HCT116 (cell line): ENCODE data around the gene EGFR. TPM values are rescaled to one million over a fixed set of nuclear protein-coding genes. Genes with fewer than 3 reads are reported as not detected.

ENCODE experiments used
- ATAC-seq: fragments of 200-7000 bp; cut with Tn5 transposase; 2 replicates; pipeline ENCODE4 v1.9.1; 2020; ENCODE audit warnings: mild to moderate bottlenecking, moderate library complexity
- BruUV-seq: library from RNA; stranded (reverse); fragments of 400-500 nt; replicated peaks from 2 replicates; lab custom pipeline; 2021; lab: Mats Ljungman, UMichigan
- CTCF ChIA-PET: fragments of 300-600 bp; sonication (Branson Sonifier 250); formaldehyde crosslinking; loops from one replicate; lab custom pipeline; 2021; ENCODE audit warnings: antibody characterized with exemption; lab: Charles Lee
- POLR2A ChIA-PET: fragments of 300-600, 350-600 bp; sonication (Branson Sonifier 250); formaldehyde crosslinking; loops from one replicate; lab custom pipeline; 2021; ENCODE audit warnings: antibody characterized with exemption; lab: Charles Lee
- RAD21 ChIA-PET, 2 experiments: fragments of 300-600 bp; sonication (Branson Sonifier 250); formaldehyde crosslinking; loops; one replicate each; lab custom pipeline; 2023; ENCODE audit warnings: low total read pairs in 2 of 2; ENCODE audit not compliant: uncharacterized antibody in 2 of 2, unreplicated experiment in 2 of 2, low non-redundant PET in 1 of 2; lab: Charles Lee
- DNase-seq: peaks from one replicate; pipeline ENCODE4 v3.0.0-alpha.2; 2010; ENCODE audit warnings: low read depth, low spot score
- H2AFZ ChIP-seq: fragments of 200-600 bp; shearing (Covaris generic), sonication (generic); 2 replicates; pipeline ENCODE4 v1.6.1; 2017; ENCODE audit warnings: low read depth, mixed run types, mixed read lengths, antibody characterized with exemption, low read length; ENCODE audit not compliant: poor library complexity, severe bottlenecking
- H3K27ac ChIP-seq: 2 replicates; pipeline ENCODE4 v1.5.1; 2012; ENCODE audit warnings: low read depth, low read length
- H3K27me3 ChIP-seq: fragments of 200-600 bp; sonication (generic); 2 replicates; pipeline ENCODE4 v1.6.1; 2016; ENCODE audit warnings: mixed run types, low read length, mixed read lengths; ENCODE audit not compliant: insufficient read depth
- H3K36me3 ChIP-seq, 2 experiments: fragments of 200-500 bp in 1 of 2; fragments of 200-600 bp in 1 of 2; sonication (Bioruptor generic) in 1 of 2; sonication (generic) in 1 of 2; 2 replicates each; pipeline versions ENCODE4 v1.5.1 to v1.6.1; 2014 to 2016; ENCODE audit warnings: low read length in 2 of 2, inconsistent platforms in 1 of 2, mixed read lengths in 1 of 2, mixed run types in 1 of 2; ENCODE audit not compliant: insufficient read depth in 2 of 2, control insufficient read depth in 1 of 2
- H3K4me1 ChIP-seq, 2 experiments: fragments of 200-600 bp in 1 of 2; sonication (generic) in 1 of 2; 2 replicates each; pipeline versions ENCODE4 v1.5.1 to v1.6.1; 2012 to 2017; ENCODE audit warnings: low read length in 2 of 2, inconsistent platforms in 1 of 2, mild to moderate bottlenecking in 1 of 2, mixed read lengths in 1 of 2, mixed run types in 1 of 2, moderate library complexity in 1 of 2; ENCODE audit not compliant: insufficient read depth in 2 of 2, control insufficient read depth in 1 of 2
- H3K4me2 ChIP-seq: fragments of 200-600 bp; sonication (generic); 2 replicates; pipeline ENCODE4 v1.6.1; 2017; ENCODE audit warnings: mixed run types, low read length, mixed read lengths
- H3K4me3 ChIP-seq, 2 experiments: fragments of 200-600 bp in 1 of 2; sonication (generic) in 1 of 2; replicated peaks in 1 of 2; 2 replicates each; pipeline ENCODE4 v1.5.1; 2011 to 2016; ENCODE audit warnings: low read length in 2 of 2, control low read depth in 1 of 2, low read depth in 1 of 2, mild to moderate bottlenecking in 1 of 2, mixed read lengths in 1 of 2, mixed run types in 1 of 2
- H3K79me2 ChIP-seq: fragments of 200-600 bp; sonication (generic); 2 replicates; pipeline ENCODE4 v1.6.1; 2017; ENCODE audit warnings: mild to moderate bottlenecking, mixed run types, low read length, moderate library complexity, mixed read lengths; ENCODE audit not compliant: insufficient read depth
- H3K9ac ChIP-seq: fragments of 200-600 bp; sonication (generic); 2 replicates; pipeline ENCODE4 v1.6.1; 2016; ENCODE audit warnings: low read length, mixed read lengths
- H3K9me2 ChIP-seq: fragments of 200-600 bp; sonication (generic), shearing (Covaris generic); 2 replicates; pipeline ENCODE4 v1.6.1; 2017; ENCODE audit warnings: mixed run types, mild to moderate bottlenecking, moderate library complexity; ENCODE audit not compliant: insufficient read depth
- H3K9me3 ChIP-seq, 2 experiments: fragments of 200-500 bp in 1 of 2; fragments of 200-600 bp in 1 of 2; sonication (Bioruptor generic) in 1 of 2; sonication (generic) in 1 of 2; 2 replicates each; pipeline ENCODE4 v1.6.1; 2014 to 2017; ENCODE audit warnings: low read length in 2 of 2, mixed read lengths in 2 of 2, inconsistent platforms in 1 of 2, low read depth in 1 of 2, mild to moderate bottlenecking in 1 of 2, mixed run types in 1 of 2, moderate library complexity in 1 of 2; ENCODE audit not compliant: control insufficient read depth in 1 of 2, insufficient read depth in 1 of 2
- H4K20me1 ChIP-seq: fragments of 200-600 bp; sonication (generic), shearing (Covaris generic); 2 replicates; pipeline ENCODE4 v1.6.1; 2017; ENCODE audit warnings: mixed run types, mild to moderate bottlenecking, moderate library complexity; ENCODE audit not compliant: insufficient read depth
- FOSL1 ChIP-seq: IDR thresholded peaks from 2 replicates; pipeline ENCODE4 v1.6.1; 2012; ENCODE audit warnings: low read depth
- JUND ChIP-seq: IDR thresholded peaks from 2 replicates; pipeline ENCODE4 v1.6.1; 2012
- TCF7L2 ChIP-seq: IDR thresholded peaks from 2 replicates; pipeline ENCODE4 v1.7.0; 2011; ENCODE audit warnings: borderline replicate concordance, inconsistent platforms; ENCODE audit not compliant: insufficient read depth, insufficient read length; ENCODE audit errors: extremely low read depth
- ZNF274 ChIP-seq: fragments of 200-500 bp; sonication (Bioruptor generic); IDR thresholded peaks from 2 replicates; pipeline ENCODE4 v1.6.1; 2014; ENCODE audit warnings: mild to moderate bottlenecking, low read depth, low read length, inconsistent platforms
- intact Hi-C: fragments of 100-400 bp; cut with micrococcal nuclease; formaldehyde crosslinking; loops from 2 replicates; pipeline ENCODE4 v1.10.0; 2022
- total RNA-seq: library from RNA; stranded (reverse); gene quantifications from one replicate; pipeline ENCODE4 v1.2.1, GENCODE V29; 2021; ENCODE audit not compliant: unreplicated experiment
- TF ChIP-seq, protein P1 (sequence below): IDR thresholded peaks from 2 replicates; pipeline ENCODE4 v1.6.1; 2012; ENCODE audit warnings: low read depth

Gene EGFR
- total RNA-seq, 1 experiment from 2014 or later: 71.5 TPM

DNA sequence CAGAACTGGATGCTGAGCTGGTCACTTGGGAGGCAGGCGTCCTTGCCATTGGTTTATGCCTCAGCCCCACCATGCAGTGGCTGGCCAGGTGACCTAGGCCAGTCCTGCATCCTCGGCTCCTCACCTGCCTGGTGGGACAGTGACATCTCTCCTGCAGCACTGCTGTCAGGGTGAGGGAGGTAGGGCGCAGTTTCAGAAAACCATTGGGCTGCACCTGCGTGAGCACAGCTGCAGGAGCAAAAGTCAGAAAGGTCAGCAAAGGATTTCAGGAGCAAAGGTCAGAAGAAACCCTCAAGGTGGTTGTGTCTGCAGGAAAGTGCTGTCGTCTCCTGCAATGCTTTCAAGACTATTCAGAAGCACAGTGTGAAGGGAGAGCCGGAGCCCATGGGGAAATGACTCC lies 48.1 kb downstream of the EGFR start:
- H3K27ac ChIP-seq: no peak overlapping the region
- no TSS peak for BruUV-seq
- RAD21 ChIA-PET: interaction anchor here in 1 of 2 experiments (0.8 kb wide), 1 partner anchor 48 kb away, joined by 3 read pairs; the partner anchor contains the start of gene EGFR
- intact Hi-C loops: loop anchor here (5.0 kb wide), 2 partner anchors 230 to 295 kb away; no protein-coding TSS in a partner anchor
- H3K27me3 ChIP-seq: no peaks in the 10 kb centered on the region
- no peak for DNase-seq
- no peak for ATAC-seq
- no peaks in the 10 kb centered on the region for H3K9me2 ChIP-seq
- CTCF ChIA-PET: interaction anchor here (1.0 kb wide), 1 partner anchor 188 kb away, joined by 3 read pairs; no protein-coding TSS in a partner anchor
- H3K9me3 ChIP-seq: no peaks in the 10 kb centered on the region
- H3K9ac ChIP-seq: peak overlapping the region; percentile 60
- no peaks in the 10 kb centered on the region; a peak in 1 of 4 replicates for H3K36me3 ChIP-seq
- H3K4me1 ChIP-seq: peaks cover 33 to 86% of the 10 kb centered on the region in 2 experiments
- H3K4me2 ChIP-seq: peak overlapping the region; percentile 75
- POLR2A ChIA-PET: no interaction called here
- peaks cover 66% of the 10 kb centered on the region for H3K79me2 ChIP-seq
- H2AFZ ChIP-seq: no peak overlapping the region
- H4K20me1 ChIP-seq: no peaks in the 10 kb centered on the region
- no peak for TF ChIP-seq JUND
- H3K4me3 ChIP-seq: no peak overlapping the region

DNA sequence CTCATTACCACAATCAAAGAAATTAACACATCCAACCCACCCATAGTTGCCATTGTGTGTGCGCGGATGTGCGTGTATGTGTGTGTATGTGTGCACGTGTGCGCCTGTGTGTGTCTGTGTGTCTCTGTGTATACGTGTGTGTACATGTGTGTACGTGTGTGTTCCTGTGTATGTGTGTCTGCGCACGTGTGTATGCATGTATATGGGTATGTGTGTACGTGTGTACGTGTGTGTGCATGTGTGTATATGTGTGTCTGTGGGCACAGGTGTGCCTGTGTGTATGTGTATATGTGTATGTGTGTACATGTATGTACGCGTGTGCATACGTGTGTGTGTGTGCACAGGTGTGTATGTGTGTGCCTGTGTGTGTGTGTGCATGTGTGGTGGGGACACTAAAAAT lies 48.9 kb downstream of the EGFR start:
- no peaks in the 10 kb centered on the region for H3K9me2 ChIP-seq
- no peaks in the 10 kb centered on the region for H4K20me1 ChIP-seq
- no peak overlapping the region for H3K4me2 ChIP-seq
- no peaks in the 10 kb centered on the region; a peak in 1 of 4 replicates for H3K36me3 ChIP-seq
- H3K4me1 ChIP-seq: peaks cover 33 to 86% of the 10 kb centered on the region in 2 experiments
- POLR2A ChIA-PET: no interaction called here
- no peak overlapping the region for H2AFZ ChIP-seq
- ATAC-seq: no peak
- H3K4me3 ChIP-seq: no peak overlapping the region
- H3K79me2 ChIP-seq: peaks cover 58% of the 10 kb centered on the region
- CTCF ChIA-PET: no interaction called here
- intact Hi-C loops: loop anchor here (5.0 kb wide), 2 partner anchors 230 to 295 kb away; no protein-coding TSS in a partner anchor
- RAD21 ChIA-PET: no interaction called here
- no peak overlapping the region for H3K27ac ChIP-seq
- no TSS peak for BruUV-seq
- no peak for DNase-seq
- no peak overlapping the region for H3K9ac ChIP-seq
- no peak for TF ChIP-seq FOSL1
- TF ChIP-seq ZNF274: no peak
- no peak for TF ChIP-seq TCF7L2
- TF ChIP-seq, protein P1, sequence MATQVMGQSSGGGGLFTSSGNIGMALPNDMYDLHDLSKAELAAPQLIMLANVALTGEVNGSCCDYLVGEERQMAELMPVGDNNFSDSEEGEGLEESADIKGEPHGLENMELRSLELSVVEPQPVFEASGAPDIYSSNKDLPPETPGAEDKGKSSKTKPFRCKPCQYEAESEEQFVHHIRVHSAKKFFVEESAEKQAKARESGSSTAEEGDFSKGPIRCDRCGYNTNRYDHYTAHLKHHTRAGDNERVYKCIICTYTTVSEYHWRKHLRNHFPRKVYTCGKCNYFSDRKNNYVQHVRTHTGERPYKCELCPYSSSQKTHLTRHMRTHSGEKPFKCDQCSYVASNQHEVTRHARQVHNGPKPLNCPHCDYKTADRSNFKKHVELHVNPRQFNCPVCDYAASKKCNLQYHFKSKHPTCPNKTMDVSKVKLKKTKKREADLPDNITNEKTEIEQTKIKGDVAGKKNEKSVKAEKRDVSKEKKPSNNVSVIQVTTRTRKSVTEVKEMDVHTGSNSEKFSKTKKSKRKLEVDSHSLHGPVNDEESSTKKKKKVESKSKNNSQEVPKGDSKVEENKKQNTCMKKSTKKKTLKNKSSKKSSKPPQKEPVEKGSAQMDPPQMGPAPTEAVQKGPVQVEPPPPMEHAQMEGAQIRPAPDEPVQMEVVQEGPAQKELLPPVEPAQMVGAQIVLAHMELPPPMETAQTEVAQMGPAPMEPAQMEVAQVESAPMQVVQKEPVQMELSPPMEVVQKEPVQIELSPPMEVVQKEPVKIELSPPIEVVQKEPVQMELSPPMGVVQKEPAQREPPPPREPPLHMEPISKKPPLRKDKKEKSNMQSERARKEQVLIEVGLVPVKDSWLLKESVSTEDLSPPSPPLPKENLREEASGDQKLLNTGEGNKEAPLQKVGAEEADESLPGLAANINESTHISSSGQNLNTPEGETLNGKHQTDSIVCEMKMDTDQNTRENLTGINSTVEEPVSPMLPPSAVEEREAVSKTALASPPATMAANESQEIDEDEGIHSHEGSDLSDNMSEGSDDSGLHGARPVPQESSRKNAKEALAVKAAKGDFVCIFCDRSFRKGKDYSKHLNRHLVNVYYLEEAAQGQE: no peak
- H3K9me3 ChIP-seq: no peaks in the 10 kb centered on the region
- H3K27me3 ChIP-seq: no peaks in the 10 kb centered on the region
